Mesenchymal stem cell (in vitro differentiated cells and primary cell): ENCODE measurements around the gene CLRN1.

ENCODE experiments used
- DNase-seq: peaks from one replicate; pipeline ENCODE4 v3.0.0-alpha.2; 2013
- H2AFZ ChIP-seq: one replicate; pipeline ENCODE4 v1.6.1; 2013; ENCODE audit warnings: low read depth, mild to moderate bottlenecking, control low read depth, inconsistent platforms, low read length, moderate library complexity
- H2AK5ac ChIP-seq: 2 replicates; pipeline ENCODE4 v1.6.1; 2013; ENCODE audit warnings: low read length, moderate library complexity, mild to moderate bottlenecking, inconsistent platforms; ENCODE audit not compliant: severe bottlenecking
- H2BK120ac ChIP-seq: one replicate; pipeline ENCODE4 v1.6.1; 2013; ENCODE audit warnings: low read depth, mild to moderate bottlenecking, inconsistent platforms, low read length, moderate library complexity
- H2BK12ac ChIP-seq, 2 experiments: one replicate each; pipeline ENCODE4 v1.6.1; 2013; ENCODE audit warnings: inconsistent platforms in 2 of 2, low read length in 2 of 2, mild to moderate bottlenecking in 2 of 2, moderate library complexity in 2 of 2, control low read depth in 1 of 2
- H2BK15ac ChIP-seq: one replicate; pipeline ENCODE4 v1.6.1; 2013; ENCODE audit warnings: mild to moderate bottlenecking, low read depth, inconsistent platforms; ENCODE audit not compliant: poor library complexity, severe bottlenecking
- H2BK5ac ChIP-seq: 2 replicates; pipeline ENCODE4 v1.6.1; 2013; ENCODE audit warnings: low read depth, mild to moderate bottlenecking, low read length, control low read depth, inconsistent platforms; ENCODE audit not compliant: poor library complexity, severe bottlenecking
- H3K14ac ChIP-seq, 2 experiments: one replicate each; pipeline ENCODE4 v1.6.1; 2013; ENCODE audit warnings: inconsistent platforms in 2 of 2, low read length in 2 of 2, control low read depth in 1 of 2, mild to moderate bottlenecking in 1 of 2, moderate library complexity in 1 of 2
- H3K18ac ChIP-seq, 2 experiments: one replicate each; pipeline ENCODE4 v1.6.1; 2013; ENCODE audit warnings: inconsistent platforms in 2 of 2, low read length in 2 of 2, control low read depth in 1 of 2, low read depth in 1 of 2, mild to moderate bottlenecking in 1 of 2
- H3K23ac ChIP-seq, 2 experiments: one replicate each; pipeline ENCODE4 v1.6.1; 2013; ENCODE audit warnings: inconsistent platforms in 2 of 2, low read length in 2 of 2, mild to moderate bottlenecking in 2 of 2, moderate library complexity in 2 of 2, control low read depth in 1 of 2
- H3K27ac ChIP-seq: 2 replicates; pipeline ENCODE4 v1.5.1; 2013; ENCODE audit warnings: mild to moderate bottlenecking, moderate library complexity, low read length, control low read depth, inconsistent platforms; ENCODE audit not compliant: poor library complexity, severe bottlenecking
- H3K27me3 ChIP-seq, 2 experiments: 2 replicates each; pipeline versions ENCODE4 v1.6.1 to v1.7.0; 2013; ENCODE audit warnings: low read length in 2 of 2, mild to moderate bottlenecking in 2 of 2, moderate library complexity in 2 of 2, control low read depth in 1 of 2, inconsistent platforms in 1 of 2; ENCODE audit not compliant: control insufficient read depth in 1 of 2, insufficient read depth in 1 of 2
- H3K36me3 ChIP-seq, 2 experiments: 2 replicates each; pipeline versions ENCODE4 v1.6.1 to v1.7.0; 2013; ENCODE audit warnings: low read length in 2 of 2, control low read depth in 1 of 2, inconsistent platforms in 1 of 2, low read depth in 1 of 2, mild to moderate bottlenecking in 1 of 2; ENCODE audit not compliant: insufficient read depth in 2 of 2, control insufficient read depth in 1 of 2
- H3K4ac ChIP-seq, 2 experiments: one replicate each; pipeline ENCODE4 v1.6.1; 2013; ENCODE audit warnings: inconsistent platforms in 2 of 2, low read length in 2 of 2, mild to moderate bottlenecking in 2 of 2, moderate library complexity in 2 of 2, control low read depth in 1 of 2, low read depth in 1 of 2
- H3K4me1 ChIP-seq: 2 replicates; pipeline ENCODE4 v1.6.1; 2013; ENCODE audit warnings: low read depth, low read length, control low read depth; ENCODE audit not compliant: control insufficient read depth, insufficient read depth
- H3K4me2 ChIP-seq: 2 replicates; pipeline ENCODE4 v1.6.1; 2013; ENCODE audit warnings: low read length, mild to moderate bottlenecking, inconsistent platforms; ENCODE audit not compliant: poor library complexity, severe bottlenecking
- H3K4me3 ChIP-seq, 2 experiments: 2 replicates each; pipeline versions ENCODE4 v1.5.1 to v1.7.0; 2013; ENCODE audit warnings: low read length in 2 of 2, mild to moderate bottlenecking in 2 of 2, control low read depth in 1 of 2, low read depth in 1 of 2; ENCODE audit not compliant: insufficient read depth in 1 of 2
- H3K79me1 ChIP-seq: replicated peaks from 2 replicates; pipeline ENCODE4 v1.6.1; 2013; ENCODE audit warnings: mild to moderate bottlenecking, control low read depth, low read length, inconsistent platforms; ENCODE audit not compliant: poor library complexity, severe bottlenecking
- H3K9ac ChIP-seq: 2 replicates; pipeline ENCODE4 v1.7.0; 2013; ENCODE audit warnings: mild to moderate bottlenecking, low read length, moderate library complexity
- H3K9me3 ChIP-seq: 2 replicates; pipeline ENCODE4 v1.7.0; 2013; ENCODE audit warnings: mild to moderate bottlenecking, low read length; ENCODE audit not compliant: control insufficient read depth
- H4K8ac ChIP-seq: one replicate; pipeline ENCODE4 v1.6.1; 2013; ENCODE audit warnings: inconsistent platforms, mild to moderate bottlenecking, low read length, moderate library complexity
- H4K91ac ChIP-seq: one replicate; pipeline ENCODE4 v1.6.1; 2013; ENCODE audit warnings: mild to moderate bottlenecking, low read length, inconsistent platforms
- WGBS: methylation state at CpG from one replicate; pipeline ENCODE4 v1.1.7; 2013; ENCODE audit warnings: mixed read lengths; 5-methylcytosine and 5-hydroxymethylcytosine counted together

The CLRN1 gene

GRCh38 chr3:150905746-150906145 is 66.8 kb downstream of the CLRN1 start:
- H2BK120ac ChIP-seq = no peak overlapping the region
- 100% methylated on average over 1 of the region's 1 CpG for WGBS
- no peak overlapping the region for H2BK5ac ChIP-seq
- no peak overlapping the region for H3K4ac ChIP-seq
- no peak overlapping the region for H3K9ac ChIP-seq
- H2AFZ ChIP-seq = no peak overlapping the region
- H3K27ac ChIP-seq = no peak overlapping the region
- H3K14ac ChIP-seq = no peak overlapping the region
- no peak overlapping the region for H4K8ac ChIP-seq
- no peak overlapping the region for H3K4me2 ChIP-seq
- H3K23ac ChIP-seq = no peak overlapping the region
- peaks cover 34 to 83% of the 10 kb centered on the region in 2 experiments for H3K27me3 ChIP-seq
- H2BK12ac ChIP-seq = no peak overlapping the region
- no peaks in the 10 kb centered on the region for H3K36me3 ChIP-seq
- no peak overlapping the region for H3K18ac ChIP-seq
- H3K4me3 ChIP-seq = no peak overlapping the region
- H3K4me1 ChIP-seq = no peaks in the 10 kb centered on the region
- no peak overlapping the region for H2BK15ac ChIP-seq
- H2AK5ac ChIP-seq = no peak overlapping the region
- H3K79me1 ChIP-seq = no peaks in the 10 kb centered on the region
- DNase-seq = no peak
- peaks cover 2% of the 10 kb centered on the region for H3K9me3 ChIP-seq
- H4K91ac ChIP-seq = no peak overlapping the region

GRCh38 chr3:150905339-150905738 is 67.2 kb downstream of the CLRN1 start, which contains the start of gene MINDY4B:
Gene MINDY4B, minus strand, starts transcription at chr3:150905439. Its CDS starts 0 bp downstream, at chr3:150905439.
- Histone ChIP-seq H4K91ac (no peak within 1 kb of the TSS), H3K9ac (no peak within 1 kb of the TSS), H3K4ac (no peak within 1 kb of the TSS), H3K4me3 (no peak within 1 kb of the TSS), H3K18ac (no peak within 1 kb of the TSS), H3K23ac (no peak within 1 kb of the TSS), H2BK5ac (no peak within 1 kb of the TSS), H3K79me1 (no peaks in the 10 kb centered on the region), H3K9me3 (peaks cover 2% of the 10 kb centered on the region), H2AFZ (no peak within 1 kb of the TSS), H2BK15ac (no peak within 1 kb of the TSS), H3K36me3 (no peaks in the 10 kb centered on the region), H4K8ac (no peak within 1 kb of the TSS), H3K14ac (no peak within 1 kb of the TSS), H2AK5ac (no peak within 1 kb of the TSS), H3K27me3 (peaks cover 30 to 83% of the 10 kb centered on the region in 2 experiments), H2BK12ac (no peak within 1 kb of the TSS), H3K27ac (no peak within 1 kb of the TSS), H3K4me1 (no peaks in the 10 kb centered on the region), H3K4me2 (no peak within 1 kb of the TSS), H2BK120ac (no peak within 1 kb of the TSS)
- WGBS = 80% methylated on average over 3 of the region's 4 CpGs
- DNase-seq = no peak

- no peak overlapping the region for H2AFZ ChIP-seq
- H3K4ac ChIP-seq = no peak overlapping the region
- no peak overlapping the region for H2BK5ac ChIP-seq
- H3K36me3 ChIP-seq = no peaks in the 10 kb centered on the region
- H2BK12ac ChIP-seq = no peak overlapping the region
- no peak overlapping the region for H3K23ac ChIP-seq
- 86% methylated on average over 2 of the region's 2 CpGs for WGBS
- peaks cover 2% of the 10 kb centered on the region for H3K9me3 ChIP-seq
- H3K4me3 ChIP-seq = no peak overlapping the region
- DNase-seq = no peak
- no peak overlapping the region for H3K18ac ChIP-seq
- no peak overlapping the region for H4K91ac ChIP-seq
- no peak overlapping the region for H3K27ac ChIP-seq
- H3K9ac ChIP-seq = no peak overlapping the region
- no peak overlapping the region for H3K14ac ChIP-seq
- no peak overlapping the region for H3K4me2 ChIP-seq
- H4K8ac ChIP-seq = no peak overlapping the region
- no peaks in the 10 kb centered on the region for H3K79me1 ChIP-seq
- no peak overlapping the region for H2AK5ac ChIP-seq
- H3K27me3 ChIP-seq = peaks cover 28 to 76% of the 10 kb centered on the region in 2 experiments
- no peak overlapping the region for H2BK120ac ChIP-seq
- H3K4me1 ChIP-seq = no peaks in the 10 kb centered on the region
- H2BK15ac ChIP-seq = no peak overlapping the region
Measured at GRCh38 chr3:150902988-150903387, 69.5 kb downstream of the CLRN1 start.

DNA sequence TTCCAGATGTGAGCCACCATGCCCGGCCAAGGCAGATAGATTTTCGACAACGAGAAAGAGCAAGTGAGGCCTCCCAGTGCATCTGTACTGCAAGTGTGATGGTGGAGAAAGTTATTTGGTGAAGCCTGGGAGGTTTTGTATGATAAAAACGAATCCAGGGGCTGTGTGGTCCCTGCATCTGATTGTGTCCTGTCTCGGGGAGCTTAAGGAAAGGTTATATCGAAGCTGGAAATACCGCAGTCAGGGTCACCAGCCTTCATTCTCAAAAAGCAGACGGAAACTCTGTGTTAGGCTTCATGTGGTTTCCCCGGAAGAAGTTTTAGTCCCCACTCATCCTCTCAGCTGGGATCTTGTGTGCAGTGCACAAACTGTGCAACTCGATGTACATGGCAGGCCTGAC is 70.7 kb downstream of the CLRN1 start:
- Histone ChIP-seq H3K4me3 (no peak overlapping the region), H3K4me1 (no peaks in the 10 kb centered on the region), H4K91ac (no peak overlapping the region), H3K36me3 (no peaks in the 10 kb centered on the region), H3K27me3 (peaks cover 21 to 73% of the 10 kb centered on the region in 2 experiments), H2AK5ac (no peak overlapping the region), H2BK15ac (no peak overlapping the region), H3K9ac (no peak overlapping the region), H2BK12ac (no peak overlapping the region), H3K14ac (no peak overlapping the region), H3K27ac (no peak overlapping the region), H2BK5ac (no peak overlapping the region), H3K4ac (no peak overlapping the region), H3K23ac (no peak overlapping the region), H4K8ac (no peak overlapping the region), H3K18ac (no peak overlapping the region), H2AFZ (no peak overlapping the region), H3K9me3 (no peaks in the 10 kb centered on the region), H2BK120ac (no peak overlapping the region), H3K4me2 (no peak overlapping the region), H3K79me1 (no peaks in the 10 kb centered on the region)
- WGBS = 89% methylated on average over 10 of the region's 10 CpGs
- no peak for DNase-seq
